ENCODE measurements around the gene DPH7.
"Not testable (repeated sequence)": the region's sequence is repeated elsewhere in the genome, so short reads cannot be mapped to it uniquely, and the experiment has no call there.

The DPH7 gene

GRCh38 chr9:137578518-137579258 is at the start of gene DPH7:
DPH7 (minus strand) TSS chr9:137578925; CDS start chr9:137578777, 148 bp downstream.
- DNase-seq (ENCODE audit: low spot score), result peak; percentile 96

- DNase-seq (ENCODE audit: low spot score), result not testable (repeated sequence)
Measured at GRCh38 chr9:137627406-137627805, 48.7 kb upstream of the DPH7 start.

GRCh38 chr9:137626464-137626863 is 47.7 kb upstream of the DPH7 start:
- no peak for DNase-seq (ENCODE audit: low spot score)

GRCh38 chr9:137622211-137622610 is 43.5 kb upstream of the DPH7 start:
- DNase-seq (ENCODE audit: low spot score), result not testable (repeated sequence)

GRCh38 chr9:137621131-137621757 is 42.5 kb upstream of the DPH7 start:
- no peak for DNase-seq (ENCODE audit: low spot score)

- DNase-seq (ENCODE audit: low spot score), result no peak
Measured at GRCh38 chr9:137620581-137620980, 41.9 kb upstream of the DPH7 start.

GRCh38 chr9:137620048-137620405 is 41.3 kb upstream of the DPH7 start:
- no peak for DNase-seq (ENCODE audit: low spot score)

- no peak for DNase-seq (ENCODE audit: low spot score)
Measured at GRCh38 chr9:137619240-137620047, 40.7 kb upstream of the DPH7 start.

- peak; percentile 94 for DNase-seq (ENCODE audit: low spot score)
Measured at GRCh38 chr9:137618105-137619067, 39.7 kb upstream of the DPH7 start, which contains the start of gene EHMT1. EHMT1 (plus strand) TSS chr9:137619005; CDS start chr9:137619029, 24 bp downstream.

GRCh38 chr9:137615387-137615871 is 36.7 kb upstream of the DPH7 start:
- no peak for DNase-seq (ENCODE audit: low spot score)

GRCh38 chr9:137614631-137615386 is 36.1 kb upstream of the DPH7 start:
- DNase-seq (ENCODE audit: low spot score), result no peak

GRCh38 chr9:137613738-137614523 is 35.2 kb upstream of the DPH7 start:
- no peak for DNase-seq (ENCODE audit: low spot score)

GRCh38 chr9:137613259-137613658 is 34.5 kb upstream of the DPH7 start:
- no peak for DNase-seq (ENCODE audit: low spot score)

- no peak for DNase-seq (ENCODE audit: low spot score)
Measured at GRCh38 chr9:137612741-137613142, 34.0 kb upstream of the DPH7 start.

GRCh38 chr9:137611623-137612609 is 33.2 kb upstream of the DPH7 start:
- DNase-seq (ENCODE audit: low spot score), result no peak

GRCh38 chr9:137610944-137611343 is 32.2 kb upstream of the DPH7 start:
- DNase-seq (ENCODE audit: low spot score), result no peak

- no peak for DNase-seq (ENCODE audit: low spot score)
Measured at GRCh38 chr9:137607141-137607857, 28.6 kb upstream of the DPH7 start.

- no peak for DNase-seq (ENCODE audit: low spot score)
Measured at GRCh38 chr9:137606734-137607138, 28.0 kb upstream of the DPH7 start.
